Hypothalamus (tissue), 51 donors: Measurements from ENCODE around the gene OR11H6.
"Not testable (repeated sequence)": the region's sequence is repeated elsewhere in the genome, so short reads cannot be mapped to it uniquely, and the experiment has no call there.

Experiments used
- DNase-seq, 51 donors: peaks; one replicate each; lab custom pipeline; 2025; lab: John Stamatoyannopoulos, UW

Gene OR11H6, protein sequence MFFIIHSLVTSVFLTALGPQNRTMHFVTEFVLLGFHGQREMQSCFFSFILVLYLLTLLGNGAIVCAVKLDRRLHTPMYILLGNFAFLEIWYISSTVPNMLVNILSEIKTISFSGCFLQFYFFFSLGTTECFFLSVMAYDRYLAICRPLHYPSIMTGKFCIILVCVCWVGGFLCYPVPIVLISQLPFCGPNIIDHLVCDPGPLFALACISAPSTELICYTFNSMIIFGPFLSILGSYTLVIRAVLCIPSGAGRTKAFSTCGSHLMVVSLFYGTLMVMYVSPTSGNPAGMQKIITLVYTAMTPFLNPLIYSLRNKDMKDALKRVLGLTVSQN

DNA sequence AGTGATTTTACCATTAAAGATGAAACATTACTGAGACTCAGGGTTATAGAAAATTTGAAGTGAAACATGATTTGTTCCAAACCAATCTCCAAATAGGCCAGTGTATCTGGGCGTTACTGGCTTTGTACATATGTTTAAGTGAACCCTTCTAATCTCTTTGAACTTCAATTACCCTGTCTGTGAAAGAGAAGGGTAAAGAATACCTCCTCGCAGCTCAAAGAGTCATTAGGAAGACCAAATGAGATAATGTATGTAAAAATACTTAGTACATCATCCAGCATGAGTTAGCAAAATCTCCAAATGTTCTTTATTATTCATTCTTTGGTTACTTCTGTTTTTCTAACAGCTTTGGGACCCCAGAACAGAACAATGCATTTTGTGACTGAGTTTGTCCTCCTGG lies at the start of gene OR11H6:
TSS of gene OR11H6 (plus strand) at position 301 of the 400 bp plus-strand sequence. CDS start at position 301, 0 bp downstream.
- DNase-seq = no peak

DNA sequence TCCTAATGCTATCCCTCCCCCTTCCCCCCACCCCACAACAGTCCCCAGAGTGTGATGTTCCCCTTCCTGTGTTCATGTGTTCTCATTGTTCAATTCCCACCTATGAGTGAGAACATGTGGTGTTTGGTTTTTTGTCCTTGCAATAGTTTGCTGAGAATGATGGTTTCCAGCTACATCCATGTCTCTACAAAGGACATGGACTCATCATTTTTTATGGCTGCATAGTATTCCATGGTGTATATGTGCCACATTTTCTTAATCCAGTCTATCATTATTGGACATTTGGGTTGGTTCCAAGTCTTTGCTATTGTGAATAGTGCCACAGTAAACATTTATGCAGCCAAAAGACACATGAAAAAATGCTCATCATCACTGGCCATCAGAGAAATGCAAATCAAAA lies 49.3 kb upstream of the OR11H6 start:
- not testable (repeated sequence) for DNase-seq

DNA sequence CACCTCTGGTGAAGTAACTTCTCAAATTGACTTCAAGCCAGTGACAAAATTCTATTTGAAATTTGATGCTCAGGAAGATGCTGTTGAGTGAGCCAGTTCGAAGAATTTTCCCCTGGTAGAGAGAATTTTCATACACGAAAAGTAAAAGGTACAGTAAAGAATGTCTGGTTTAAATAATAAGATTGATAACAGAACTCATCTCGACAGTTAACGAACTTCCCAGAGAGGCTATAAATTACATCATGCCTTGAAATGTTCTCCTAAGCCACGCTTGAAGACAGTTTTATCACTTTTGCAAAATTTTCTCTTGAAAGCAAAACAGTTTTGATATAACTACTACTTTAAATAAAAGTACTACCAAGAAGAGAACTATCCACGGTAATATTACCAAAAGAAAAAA lies 47.2 kb upstream of the OR11H6 start:
- no peak for DNase-seq

DNA sequence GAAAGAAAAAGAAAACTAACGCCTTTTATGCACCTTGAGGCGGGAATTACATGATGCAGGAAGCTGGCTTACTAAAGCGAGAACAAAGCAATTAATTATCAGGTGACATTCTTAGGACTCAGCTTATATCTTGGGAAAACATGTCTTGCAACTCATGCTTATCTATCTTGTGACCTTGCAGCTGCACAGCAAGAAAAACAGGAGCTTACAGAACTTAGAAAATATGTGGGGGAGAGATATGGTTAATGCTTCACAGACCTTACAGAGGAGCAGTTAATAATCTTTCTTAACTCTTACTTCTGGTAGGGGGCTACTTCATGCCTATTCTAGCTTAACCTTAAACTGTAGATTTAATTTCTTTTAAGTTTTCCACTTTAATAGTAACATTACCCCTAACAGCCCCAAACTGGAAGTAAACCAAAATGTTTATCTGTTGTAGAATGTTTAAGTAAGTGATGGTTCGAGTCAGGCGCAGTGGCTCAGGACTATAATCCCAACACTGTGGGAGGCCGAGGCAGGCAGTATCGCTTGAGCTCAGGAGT lies 46.0 kb upstream of the OR11H6 start:
- DNase-seq = no peak

DNA sequence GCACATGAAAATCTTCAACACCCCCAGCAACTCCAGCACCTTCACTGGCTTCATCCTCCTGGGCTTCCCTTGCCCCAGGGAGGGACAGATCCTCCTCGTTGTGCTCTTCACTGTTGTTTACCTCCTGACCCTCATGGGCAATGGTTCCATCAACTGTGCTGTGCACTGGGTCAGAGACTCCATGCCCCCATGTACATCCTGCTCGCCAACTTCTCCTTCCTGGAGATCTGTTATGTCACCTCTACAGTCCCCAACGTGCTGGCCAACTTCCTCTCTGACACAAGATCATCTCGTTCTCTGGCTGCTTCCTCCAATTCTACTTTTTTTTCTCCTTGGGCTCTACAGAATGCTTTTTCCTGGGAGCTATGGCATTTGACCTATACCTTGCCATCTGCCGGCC lies 44.3 kb upstream of the OR11H6 start:
- DNase-seq = peak in 2 of 51 donors; percentile 1 to 12

DNA sequence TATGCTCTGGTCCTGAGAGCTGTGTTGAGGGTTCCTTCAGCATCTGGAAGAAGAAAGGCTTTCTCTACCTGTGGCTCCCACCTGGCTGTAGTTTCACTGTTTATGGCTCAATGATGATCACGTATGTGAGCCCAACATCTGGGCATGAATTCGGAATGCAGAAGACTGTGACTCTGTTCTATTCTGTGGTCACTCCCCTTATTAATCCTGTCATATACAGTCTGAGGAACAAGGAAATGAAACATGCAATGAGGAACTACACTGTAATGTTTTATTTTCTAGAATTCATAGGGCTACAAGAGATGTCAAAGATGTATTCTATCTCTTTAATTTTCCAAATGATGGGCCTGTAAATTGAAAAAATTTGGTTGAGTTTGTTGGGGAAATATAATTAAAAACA lies 43.6 kb upstream of the OR11H6 start:
- DNase-seq = no peak

DNA sequence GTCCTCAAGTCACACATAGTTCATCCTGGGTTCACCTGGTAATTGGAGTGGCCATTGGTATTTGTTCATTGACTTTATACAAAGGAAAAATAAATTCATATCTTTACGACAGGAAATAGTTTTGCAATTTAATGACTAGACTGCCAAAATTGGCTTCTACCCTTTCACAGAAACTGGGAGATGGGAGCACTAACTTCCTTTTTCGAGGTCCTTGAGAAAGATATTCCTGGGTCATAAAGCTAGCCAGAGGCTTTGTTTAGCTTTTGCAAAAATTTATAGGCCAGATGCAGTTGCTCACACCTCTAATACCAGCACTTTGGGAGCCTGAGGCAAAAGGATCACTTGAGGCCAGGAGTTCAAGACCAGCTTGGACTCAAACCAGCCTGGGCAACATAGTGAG lies 43.0 kb upstream of the OR11H6 start:
- DNase-seq = no peak

DNA sequence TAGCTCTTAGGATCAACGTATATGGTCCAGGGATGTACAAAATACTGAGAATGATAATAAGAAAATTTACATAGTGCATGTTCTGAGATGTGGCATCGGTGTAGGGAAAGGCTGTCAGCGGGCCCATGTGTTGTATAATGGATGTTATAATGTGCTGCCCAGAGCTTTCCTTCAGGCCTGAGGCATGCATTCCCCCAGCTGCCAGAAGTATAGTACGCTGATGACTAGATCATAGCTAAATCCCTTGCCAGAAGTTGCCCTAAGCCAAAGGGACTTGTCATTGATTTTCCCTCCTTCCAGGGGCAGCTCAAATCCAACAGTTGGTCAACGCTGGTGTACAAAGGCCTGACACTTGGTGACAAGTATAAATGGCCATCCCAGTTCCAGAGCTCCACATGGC lies 39.3 kb upstream of the OR11H6 start:
- DNase-seq = no peak

DNA sequence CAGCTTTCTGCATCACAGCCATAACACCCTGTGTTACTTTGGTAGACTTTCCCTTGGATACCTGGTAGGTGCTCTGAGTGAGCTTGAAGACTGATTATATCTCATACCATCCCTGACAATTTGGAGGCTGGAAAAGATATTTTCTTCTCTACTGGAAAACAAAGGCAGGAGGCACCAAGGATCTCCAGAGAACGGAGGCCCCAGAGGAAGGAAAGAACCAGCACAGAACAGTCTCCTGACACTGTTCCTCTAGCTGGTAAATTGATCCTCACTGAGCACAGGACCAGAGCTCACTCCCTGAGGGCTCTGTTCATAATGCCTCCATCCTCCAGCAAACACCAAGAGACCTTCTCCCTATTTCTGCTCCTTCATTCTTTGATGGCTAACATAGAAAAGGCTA lies 32.9 kb upstream of the OR11H6 start, which contains the start of gene OR11G2:
TSS of gene OR11G2 (plus strand) at position 301 of the 400 bp plus-strand sequence. CDS start 6,542 bp downstream, outside the sequence.
- no peak for DNase-seq

DNA sequence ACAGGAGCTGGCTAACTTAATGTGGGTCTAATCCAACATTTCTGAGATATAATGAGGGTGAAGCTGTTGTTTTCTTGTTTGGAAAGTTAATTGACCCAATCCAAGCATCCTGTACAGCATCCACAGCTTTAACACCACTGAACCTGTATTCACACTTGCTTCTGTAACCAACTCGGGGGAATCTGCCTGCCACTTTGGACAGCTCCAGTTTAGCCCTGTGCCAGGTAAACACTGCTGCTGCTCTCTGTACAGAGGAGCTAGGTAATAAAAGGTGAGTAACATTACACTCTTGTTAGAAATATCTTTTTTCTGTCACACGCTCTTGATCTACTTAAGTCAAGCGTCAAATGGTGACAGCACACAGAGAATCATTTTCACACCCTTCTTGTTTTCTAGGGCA lies 32.1 kb upstream of the OR11H6 start:
- DNase-seq = no peak

DNA sequence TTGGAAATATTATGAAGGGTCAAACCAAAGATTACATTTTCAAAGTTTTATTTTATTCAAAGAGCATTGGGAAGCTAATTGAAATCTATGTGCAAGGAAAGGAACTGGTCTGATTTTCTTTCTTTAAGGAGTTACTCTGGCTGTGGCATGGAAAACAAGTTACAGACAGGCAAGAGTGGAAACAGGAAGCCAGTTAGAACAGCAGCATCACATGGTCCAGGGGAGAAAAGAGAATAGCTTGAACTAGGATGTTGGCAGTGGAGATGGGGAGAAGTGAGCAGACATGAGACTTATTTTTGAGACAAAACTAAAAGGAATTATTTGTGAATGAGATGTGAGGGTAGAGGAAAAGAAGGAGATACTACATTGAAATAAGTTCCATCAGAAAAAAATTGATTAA lies 29.4 kb upstream of the OR11H6 start:
- peak in 1 of 51 donors; percentile 0 for DNase-seq

DNA sequence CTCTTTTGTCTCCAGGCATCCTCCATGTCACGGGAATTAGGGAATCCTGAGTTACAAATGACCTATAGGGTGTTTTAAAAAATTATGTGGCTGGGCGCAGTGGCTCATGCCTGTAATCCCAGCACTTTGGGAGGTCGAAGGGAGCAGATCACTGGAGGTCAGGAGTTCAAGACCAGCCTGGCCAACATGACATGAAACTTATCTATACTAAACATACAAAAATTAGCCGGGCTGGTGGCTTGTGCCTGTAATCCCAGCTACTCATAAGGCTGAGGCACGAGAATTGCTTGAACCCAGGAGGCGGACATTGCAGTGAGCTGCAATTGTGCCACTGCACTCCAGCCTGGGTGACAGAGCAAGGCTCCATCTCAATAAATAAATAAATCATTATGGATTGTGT lies 28.3 kb upstream of the OR11H6 start:
- DNase-seq = not testable (repeated sequence)

DNA sequence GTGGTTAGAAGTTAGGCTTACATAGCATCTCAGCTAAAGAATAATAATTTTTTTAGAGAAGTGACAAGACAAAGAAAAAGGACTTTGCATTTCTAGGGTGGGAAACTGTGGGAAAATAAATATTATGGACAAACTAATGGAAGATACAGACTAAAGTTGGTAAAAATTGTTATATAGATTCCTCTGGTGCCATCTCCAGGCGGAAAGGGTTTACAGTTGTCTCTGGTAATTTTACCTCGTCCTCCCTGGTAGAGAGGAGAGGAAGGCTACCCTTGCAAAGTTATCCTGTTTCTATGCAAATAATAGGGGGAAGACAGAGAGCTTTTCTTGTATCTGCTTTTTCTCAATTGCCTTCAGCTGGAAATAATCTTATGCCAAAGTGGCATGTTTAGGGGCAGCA lies 27.6 kb upstream of the OR11H6 start:
- no peak for DNase-seq

DNA sequence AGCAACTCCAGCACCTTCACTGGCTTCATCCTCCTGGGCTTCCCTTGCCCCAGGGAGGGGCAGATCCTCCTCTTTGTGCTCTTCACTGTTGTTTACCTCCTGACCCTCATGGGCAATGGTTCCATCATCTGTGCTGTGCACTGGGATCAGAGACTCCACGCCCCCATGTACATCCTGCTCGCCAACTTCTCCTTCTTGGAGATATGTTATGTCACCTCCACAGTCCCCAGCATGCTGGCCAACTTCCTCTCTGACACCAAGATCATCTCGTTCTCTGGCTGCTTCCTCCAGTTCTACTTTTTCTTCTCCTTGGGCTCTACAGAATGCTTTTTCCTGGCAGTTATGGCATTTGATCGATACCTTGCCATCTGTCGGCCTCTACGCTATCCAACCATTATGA lies 26.1 kb upstream of the OR11H6 start:
- DNase-seq = no peak

DNA sequence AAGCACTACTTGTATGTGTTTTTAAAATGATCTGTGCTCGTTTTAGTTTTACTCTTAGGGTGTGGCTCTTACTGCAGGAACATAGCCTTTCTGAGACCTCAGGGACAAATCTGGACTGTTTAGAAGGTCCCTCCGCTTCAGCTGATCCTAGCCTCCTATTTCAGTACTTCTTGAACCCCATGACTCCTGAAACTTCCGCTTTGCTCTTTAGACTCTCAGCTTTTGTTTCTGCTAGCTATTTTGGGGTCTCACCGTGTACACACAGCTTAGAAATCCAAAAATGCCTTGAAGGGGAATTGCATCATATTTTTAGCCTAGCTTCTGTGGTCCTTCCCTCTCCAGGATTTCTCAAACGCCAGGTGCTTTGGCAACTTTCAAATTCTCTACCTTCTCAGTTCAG lies 24.5 kb upstream of the OR11H6 start:
- no peak for DNase-seq

DNA sequence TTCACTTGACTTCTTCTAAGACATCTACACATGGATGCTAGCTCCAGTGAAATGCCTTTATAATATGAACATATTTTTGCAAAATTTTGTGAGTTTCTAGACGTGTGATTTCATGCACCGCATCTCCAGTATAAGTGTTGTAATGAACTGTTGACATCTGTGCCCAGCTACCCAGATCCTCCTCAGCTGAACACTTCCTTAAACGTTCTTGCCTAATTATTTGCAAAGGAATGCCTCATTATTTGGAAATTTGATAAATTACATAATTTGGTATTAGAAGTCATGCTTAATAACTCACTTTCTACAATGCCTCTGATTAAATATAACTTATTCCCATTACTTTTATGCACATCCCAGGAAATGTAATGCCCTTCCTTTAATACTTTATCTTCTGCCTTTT lies 18.8 kb upstream of the OR11H6 start:
- no peak for DNase-seq

DNA sequence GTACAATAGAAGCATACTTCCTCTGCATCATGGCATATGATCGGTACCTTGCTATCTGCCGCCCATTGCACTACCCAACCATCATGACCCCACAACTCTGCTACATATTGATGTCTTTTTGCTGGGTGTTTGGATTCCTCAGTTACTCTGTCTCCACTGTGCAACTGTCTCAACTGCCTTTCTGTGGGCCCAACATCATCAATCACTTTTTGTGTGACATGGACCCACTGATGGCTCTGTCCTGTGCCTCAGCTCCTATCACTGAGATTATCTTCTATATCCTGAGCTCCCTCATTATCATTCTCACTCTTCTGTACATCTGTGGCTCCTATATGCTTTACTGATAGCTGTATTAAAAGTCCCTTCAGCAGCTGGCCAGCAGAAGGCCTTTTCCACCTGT lies 13.9 kb upstream of the OR11H6 start:
- no peak for DNase-seq

DNA sequence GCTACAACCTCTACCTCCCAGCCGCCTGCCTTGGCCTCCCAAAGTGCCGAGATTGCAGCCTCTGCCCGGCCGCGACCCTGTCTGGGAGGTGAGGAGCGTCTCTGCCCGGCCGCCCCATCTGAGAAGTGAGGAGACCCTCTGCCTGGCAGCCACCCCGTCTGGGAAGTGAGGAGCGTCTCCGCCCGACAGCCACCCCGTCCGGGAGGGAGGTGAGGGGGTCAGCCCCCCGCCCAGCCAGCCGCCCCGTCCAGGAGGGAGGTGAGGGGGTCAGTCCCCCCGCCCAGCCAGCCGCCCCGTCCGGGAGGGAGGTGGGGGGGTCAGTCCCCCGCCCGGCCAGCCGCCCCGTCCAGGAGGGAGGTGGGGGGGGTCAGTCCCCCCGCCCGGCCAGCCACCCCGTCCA lies 11.1 kb upstream of the OR11H6 start:
- not testable (repeated sequence) for DNase-seq

DNA sequence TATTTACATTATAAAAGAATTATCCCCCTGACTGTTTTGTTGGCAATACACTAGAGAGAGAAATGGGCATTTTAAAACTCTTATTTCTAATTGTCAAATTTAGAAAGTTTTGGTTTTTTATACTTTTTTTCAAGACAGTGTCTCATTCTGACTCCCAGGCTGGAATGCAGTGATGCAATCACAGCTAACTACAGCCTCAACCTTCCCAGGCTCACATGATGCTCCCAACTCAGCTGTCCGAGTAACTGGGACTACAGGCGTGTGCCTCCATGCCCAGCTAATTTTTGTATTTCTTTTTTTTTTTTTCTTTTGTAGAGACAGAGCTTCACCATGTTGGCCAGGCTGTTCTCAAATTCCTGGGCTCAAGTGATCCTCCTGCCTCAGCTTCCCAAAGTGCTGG lies 8.3 kb upstream of the OR11H6 start:
- DNase-seq = no peak

DNA sequence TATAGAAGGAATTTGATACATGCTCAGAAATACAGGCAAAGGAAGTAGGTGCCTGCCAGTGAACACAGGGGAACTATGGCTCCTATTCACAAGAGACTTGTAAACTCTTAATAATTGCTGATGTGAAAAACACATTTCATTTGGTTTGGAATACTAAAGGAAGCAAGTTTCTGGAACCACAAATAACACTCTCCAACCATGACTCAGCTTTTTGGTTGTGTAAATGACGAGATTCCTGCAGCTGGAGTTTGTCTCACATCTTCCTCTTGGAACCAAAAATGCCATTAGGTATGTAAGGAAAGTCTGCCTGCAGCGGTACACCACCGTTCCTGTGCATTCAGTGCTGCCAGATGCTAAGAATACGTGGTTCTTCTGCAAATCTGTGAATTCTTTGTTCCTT lies 4.5 kb upstream of the OR11H6 start:
- DNase-seq = no peak

DNA sequence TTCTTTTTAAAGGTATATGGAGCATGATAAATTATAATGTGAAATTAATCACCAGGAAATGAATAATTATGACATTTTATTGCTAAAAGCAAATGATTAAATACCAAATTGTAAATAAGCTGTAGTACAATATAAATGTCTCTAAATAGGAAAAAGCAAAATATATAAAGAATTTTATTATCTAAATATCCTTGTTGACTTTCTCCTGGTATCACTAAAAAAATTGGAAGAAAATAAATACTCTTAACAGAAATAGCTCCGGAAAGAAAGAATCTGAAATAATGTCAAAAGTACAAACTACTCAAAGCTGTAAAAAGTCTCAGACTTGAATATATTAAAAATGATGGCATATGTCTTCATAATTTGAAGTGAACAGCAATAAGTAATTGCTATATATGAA lies 5.2 kb downstream of the OR11H6 start, which contains the start of gene OR11H7:
TSS of gene OR11H7 (plus strand) at position 301 of the 400 bp plus-strand sequence.
- no peak for DNase-seq

DNA sequence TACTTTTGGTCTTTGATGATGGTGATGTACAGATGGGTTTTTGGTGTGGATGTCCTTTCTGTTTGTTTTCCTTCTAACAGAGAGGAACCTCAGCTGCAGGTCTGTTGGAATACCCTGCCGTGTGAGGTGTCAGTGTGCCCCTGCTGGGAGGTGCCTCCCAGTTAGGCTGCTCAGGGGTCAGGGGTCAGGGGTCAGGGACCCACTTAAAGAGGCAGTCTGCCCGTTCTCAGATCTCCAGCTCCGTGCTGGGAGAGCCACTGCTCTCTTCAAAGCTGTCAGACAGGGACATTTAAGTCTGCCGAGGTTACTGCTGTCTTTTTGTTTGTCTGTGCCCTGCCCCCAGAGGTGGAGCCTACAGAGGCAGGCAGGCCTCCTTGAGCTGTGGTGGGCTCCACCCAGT lies 11.9 kb downstream of the OR11H6 start:
- not testable (repeated sequence) for DNase-seq
